SK-N-SH (cell line): ENCODE results near the gene AGPAT3. TPM values are rescaled to one million over a fixed set of nuclear protein-coding genes. Genes with fewer than 3 reads are reported as not detected.

ENCODE experiments used
- CTCF ChIA-PET: fragments of 300-600, 350-600 bp; formaldehyde crosslinking; extraction: SDS; loops from one replicate; lab custom pipeline; 2021; lab: Yijun Ruan, JAX
- POLR2A ChIA-PET: fragments of 350-600 bp; sonication (Branson Sonifier 250); formaldehyde crosslinking; extraction: SDS; loops from one replicate; lab custom pipeline; 2020; ENCODE audit warnings: antibody characterized with exemption, inconsistent platforms; lab: Yijun Ruan, JAX
- DNase-seq: peaks from one replicate; pipeline ENCODE4 v3.0.0; 2012
- H2AFZ ChIP-seq: fragments of 200-600 bp; sonication (generic); 2 replicates; pipeline ENCODE4 v1.8.1; 2016; ENCODE audit warnings: antibody characterized with exemption, mild to moderate bottlenecking, low read depth
- H3F3A ChIP-seq: fragments of 200-600 bp; sonication (generic); replicated peaks from 2 replicates; pipeline ENCODE3; 2016; ENCODE audit warnings: antibody characterized with exemption, mild to moderate bottlenecking; ENCODE audit not compliant: insufficient read depth
- H3K27ac ChIP-seq, 2 experiments: fragments of 200-500 bp in 1 of 2; fragments of 200-600 bp in 1 of 2; sonication (Bioruptor generic) in 1 of 2; sonication (generic), shearing (Covaris generic) in 1 of 2; 2 replicates each; pipeline versions ENCODE4 v1.5.1 to v1.6.1; 2014 to 2016; ENCODE audit warnings: low read depth in 2 of 2, inconsistent platforms in 1 of 2, low read length in 1 of 2, mild to moderate bottlenecking in 1 of 2, mixed read lengths in 1 of 2
- H3K27me3 ChIP-seq: fragments of 200-600 bp; sonication (generic), shearing (Covaris generic); 2 replicates; pipeline ENCODE4 v1.6.1; 2016; ENCODE audit warnings: mixed run types; ENCODE audit not compliant: insufficient read depth
- H3K36me3 ChIP-seq, 2 experiments: fragments of 200-500 bp in 1 of 2; fragments of 200-600 bp in 1 of 2; sonication (Bioruptor generic) in 1 of 2; sonication (generic) in 1 of 2; replicated peaks in 1 of 2; 2 replicates each; pipeline versions ENCODE3 to v1.5.1; 2014 to 2016; ENCODE audit warnings: low read length in 1 of 2, mild to moderate bottlenecking in 1 of 2; ENCODE audit not compliant: insufficient read depth in 2 of 2, control insufficient read depth in 1 of 2
- H3K4me1 ChIP-seq, 2 experiments: fragments of 200-500 bp in 1 of 2; fragments of 200-600 bp in 1 of 2; sonication (Bioruptor generic) in 1 of 2; sonication (generic), shearing (Covaris generic) in 1 of 2; 2 replicates each; pipeline versions ENCODE4 v1.5.1 to v1.6.1; 2014 to 2016; ENCODE audit warnings: low read depth in 1 of 2, low read length in 1 of 2, mixed run types in 1 of 2; ENCODE audit not compliant: insufficient read depth in 2 of 2, control insufficient read depth in 1 of 2
- H3K4me2 ChIP-seq: fragments of 200-600 bp; sonication (generic), shearing (Covaris generic); 2 replicates; pipeline ENCODE4 v1.6.1; 2017; ENCODE audit warnings: mixed run types
- H3K4me3 ChIP-seq, 2 experiments: fragments of 200-500 bp in 1 of 2; fragments of 200-600 bp in 1 of 2; sonication (Bioruptor generic) in 1 of 2; sonication (generic), shearing (Covaris generic) in 1 of 2; 2 replicates each; pipeline versions ENCODE4 v1.5.1 to v1.8.1; 2014 to 2016; ENCODE audit warnings: low read depth in 2 of 2, inconsistent platforms in 1 of 2, low read length in 1 of 2, mild to moderate bottlenecking in 1 of 2, mixed read lengths in 1 of 2, moderate library complexity in 1 of 2
- H3K79me2 ChIP-seq: fragments of 200-600 bp; sonication (generic); 2 replicates; pipeline ENCODE4 v1.8.1; 2017; ENCODE audit warnings: mild to moderate bottlenecking; ENCODE audit not compliant: insufficient read depth
- H3K9ac ChIP-seq: fragments of 200-600 bp; sonication (generic); 2 replicates; pipeline ENCODE4 v1.6.1; 2017; ENCODE audit warnings: mixed run types
- H3K9me2 ChIP-seq: fragments of 200-600 bp; sonication (generic); 2 replicates; pipeline ENCODE4 v1.6.1; 2017; ENCODE audit warnings: mixed run types
- H3K9me3 ChIP-seq: fragments of 200-600 bp; sonication (generic); 2 replicates; pipeline ENCODE4 v1.6.1; 2017; ENCODE audit warnings: mixed run types, mild to moderate bottlenecking, moderate library complexity
- H4K20me1 ChIP-seq: fragments of 200-600 bp; sonication (generic); 2 replicates; pipeline ENCODE4 v1.6.1; 2017; ENCODE audit warnings: mild to moderate bottlenecking, mixed run types; ENCODE audit not compliant: insufficient read depth
- GABPA ChIP-seq: IDR thresholded peaks from 2 replicates; pipeline ENCODE4 v1.4.0; 2012; ENCODE audit warnings: low read depth, mild to moderate bottlenecking
- MEF2A ChIP-seq: IDR thresholded peaks from 2 replicates; pipeline ENCODE4 v1.4.0; 2012; ENCODE audit warnings: low read depth, borderline replicate concordance
- NFIC ChIP-seq: IDR thresholded peaks from 2 replicates; pipeline ENCODE4 v1.4.0; 2012; ENCODE audit warnings: borderline replicate concordance
- NRF1 ChIP-seq: IDR thresholded peaks from 2 replicates; pipeline ENCODE4 v1.6.1; 2012; ENCODE audit warnings: low read depth, mild to moderate bottlenecking, low read length
- RAD21 ChIP-seq: IDR thresholded peaks from 2 replicates; pipeline ENCODE4 v1.6.1; 2012; ENCODE audit warnings: mild to moderate bottlenecking, low read length
- RCOR1 ChIP-seq: fragments of 150-350 bp; IDR thresholded peaks from 2 replicates; pipeline ENCODE4 v1.6.1; 2017; ENCODE audit warnings: antibody characterized with exemption, low read length
- RFX5 ChIP-seq: IDR thresholded peaks from 2 replicates; pipeline ENCODE4 v1.6.1; 2012; ENCODE audit warnings: mild to moderate bottlenecking, improper control_type of control experiment, low read length
- RXRA ChIP-seq: IDR thresholded peaks from 2 replicates; pipeline ENCODE4 v1.4.0; 2012; ENCODE audit warnings: low read depth, mild to moderate bottlenecking, borderline replicate concordance
- SIN3A ChIP-seq: IDR thresholded peaks from 2 replicates; pipeline ENCODE4 v1.6.1; 2012; ENCODE audit warnings: low read depth, mild to moderate bottlenecking, low read length, moderate library complexity, borderline replicate concordance
- SMC3 ChIP-seq: IDR thresholded peaks from 2 replicates; pipeline ENCODE4 v1.6.1; 2012; ENCODE audit warnings: low read depth, low read length, improper control_type of control experiment
- TAF1 ChIP-seq: IDR thresholded peaks from 2 replicates; pipeline ENCODE4 v1.6.1; 2012; ENCODE audit warnings: low read depth, mild to moderate bottlenecking, low read length, moderate library complexity, borderline replicate concordance
- YY1 ChIP-seq: IDR thresholded peaks from 2 replicates; pipeline ENCODE4 v1.4.0; 2012; ENCODE audit warnings: low read depth, mild to moderate bottlenecking
- WGBS: methylation state at CpG from one replicate; pipeline ENCODE4 v1.1.6; 2017; ENCODE audit warnings: low lambda C conversion rate; 5-methylcytosine and 5-hydroxymethylcytosine counted together
- polyA plus RNA-seq, 3 experiments: library from polyadenylated mRNA; depleted of rRNA; stranded (reverse); fragments of >200 nt; gene quantifications; 2 replicates each; pipeline ENCODE4 v1.2.3, GENCODE V29; 2012
- TF ChIP-seq, protein P1 (sequence below): IDR thresholded peaks from 2 replicates; pipeline ENCODE4; 2012
- TF ChIP-seq, protein P2 (sequence below): IDR thresholded peaks from 2 replicates; pipeline ENCODE4 v1.4.0; 2012; ENCODE audit warnings: low read depth, borderline replicate concordance

The AGPAT3 gene
- polyA plus RNA-seq, 1 of the 3 experiments (the other 2 are of a cell fraction) = 35.3 TPM

DNA sequence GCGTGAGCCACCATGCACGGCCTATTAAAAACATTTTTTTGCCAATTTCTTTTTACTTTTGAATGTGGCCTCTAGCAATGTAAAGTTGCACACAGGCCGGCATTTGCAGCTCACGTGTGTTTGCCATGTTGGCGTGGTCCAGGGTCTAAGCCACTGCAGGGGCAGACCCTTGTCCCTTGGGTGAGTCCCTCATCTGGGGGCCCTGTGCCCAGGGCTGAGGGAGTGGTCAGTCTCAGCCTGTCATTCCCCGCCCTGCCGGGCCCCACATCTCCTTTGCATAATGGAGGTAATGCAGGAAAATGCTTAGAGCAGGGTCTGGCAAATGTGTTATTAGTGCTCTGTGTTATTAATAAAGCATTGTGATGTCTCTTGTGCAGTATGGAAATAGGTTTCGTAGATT, 16.9 kb downstream of the AGPAT3 start:
- Histone ChIP-seq H3K27me3 (no peaks in the 10 kb centered on the region), H3F3A (no peaks in the 10 kb centered on the region), H3K4me2 (no peak overlapping the region), H4K20me1 (peaks cover 89% of the 10 kb centered on the region), H3K9ac (no peak overlapping the region), H3K4me1 (peaks cover 0 to 27% of the 10 kb centered on the region in 2 experiments; a peak in 1 of 4 replicates), H3K9me3 (no peaks in the 10 kb centered on the region), H3K27ac (no peak overlapping the region), H3K9me2 (no peaks in the 10 kb centered on the region), H3K4me3 (no peak overlapping the region), H2AFZ (no peak overlapping the region), H3K36me3 (no peaks in the 10 kb centered on the region), H3K79me2 (peaks cover 73% of the 10 kb centered on the region)
- CTCF ChIA-PET = no interaction called here
- WGBS = 96% methylated on average over 8 of the region's 8 CpGs
- POLR2A ChIA-PET = no interaction called here
- no peak for DNase-seq
- TF ChIP-seq RCOR1 (no peak), RFX5 (no peak), RXRA (no peak), TAF1 (no peak), RAD21 (no peak), SMC3 (no peak), NFIC (no peak), MEF2A (no peak), SIN3A (no peak), NRF1 (no peak), GABPA (no peak)
- TF ChIP-seq, protein P1, sequence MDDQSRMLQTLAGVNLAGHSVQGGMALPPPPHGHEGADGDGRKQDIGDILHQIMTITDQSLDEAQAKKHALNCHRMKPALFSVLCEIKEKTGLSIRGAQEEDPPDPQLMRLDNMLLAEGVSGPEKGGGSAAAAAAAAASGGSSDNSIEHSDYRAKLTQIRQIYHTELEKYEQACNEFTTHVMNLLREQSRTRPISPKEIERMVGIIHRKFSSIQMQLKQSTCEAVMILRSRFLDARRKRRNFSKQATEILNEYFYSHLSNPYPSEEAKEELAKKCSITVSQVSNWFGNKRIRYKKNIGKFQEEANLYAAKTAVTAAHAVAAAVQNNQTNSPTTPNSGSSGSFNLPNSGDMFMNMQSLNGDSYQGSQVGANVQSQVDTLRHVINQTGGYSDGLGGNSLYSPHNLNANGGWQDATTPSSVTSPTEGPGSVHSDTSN = no peak
- TF ChIP-seq, protein P2, sequence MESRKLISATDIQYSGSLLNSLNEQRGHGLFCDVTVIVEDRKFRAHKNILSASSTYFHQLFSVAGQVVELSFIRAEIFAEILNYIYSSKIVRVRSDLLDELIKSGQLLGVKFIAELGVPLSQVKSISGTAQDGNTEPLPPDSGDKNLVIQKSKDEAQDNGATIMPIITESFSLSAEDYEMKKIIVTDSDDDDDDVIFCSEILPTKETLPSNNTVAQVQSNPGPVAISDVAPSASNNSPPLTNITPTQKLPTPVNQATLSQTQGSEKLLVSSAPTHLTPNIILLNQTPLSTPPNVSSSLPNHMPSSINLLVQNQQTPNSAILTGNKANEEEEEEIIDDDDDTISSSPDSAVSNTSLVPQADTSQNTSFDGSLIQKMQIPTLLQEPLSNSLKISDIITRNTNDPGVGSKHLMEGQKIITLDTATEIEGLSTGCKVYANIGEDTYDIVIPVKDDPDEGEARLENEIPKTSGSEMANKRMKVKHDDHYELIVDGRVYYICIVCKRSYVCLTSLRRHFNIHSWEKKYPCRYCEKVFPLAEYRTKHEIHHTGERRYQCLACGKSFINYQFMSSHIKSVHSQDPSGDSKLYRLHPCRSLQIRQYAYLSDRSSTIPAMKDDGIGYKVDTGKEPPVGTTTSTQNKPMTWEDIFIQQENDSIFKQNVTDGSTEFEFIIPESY = no peak

DNA sequence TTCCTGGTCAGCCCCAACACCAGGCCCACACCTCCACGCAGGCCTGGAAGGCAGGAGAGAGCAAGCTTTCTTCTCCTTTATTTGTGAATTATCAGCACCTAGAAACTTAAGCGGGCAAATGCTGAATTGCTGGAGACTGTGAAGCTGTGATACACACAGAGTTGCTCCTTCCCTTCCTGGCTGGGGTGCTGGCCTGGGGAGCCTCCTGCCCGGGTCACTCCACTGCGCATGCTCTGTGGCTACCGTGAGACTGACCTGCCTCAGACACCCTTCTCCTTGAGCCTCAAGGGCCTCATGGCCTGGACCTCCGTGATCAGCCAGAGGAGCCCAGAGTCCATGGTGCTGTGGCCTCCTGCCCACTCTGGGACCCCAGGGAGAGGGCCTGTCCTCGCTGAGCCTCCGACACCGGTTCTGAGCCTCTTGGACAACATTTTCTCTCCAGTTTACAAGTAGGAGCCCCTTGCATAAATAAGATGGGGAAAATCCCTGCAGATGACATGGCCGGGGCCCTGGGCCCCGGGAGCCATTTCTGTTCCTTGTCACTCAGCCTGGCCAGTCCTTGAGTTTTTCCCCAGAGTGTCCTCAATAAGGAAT, 18.0 kb downstream of the AGPAT3 start:
- no peaks in the 10 kb centered on the region for H3K9me2 ChIP-seq
- no peaks in the 10 kb centered on the region for H3K36me3 ChIP-seq
- H3K4me2 ChIP-seq = no peak overlapping the region
- TF ChIP-seq YY1 = no peak
- no peak for TF ChIP-seq MEF2A
- TF ChIP-seq, all 33 proteins: peak for 0
- 98% methylated on average over 6 of the region's 11 CpGs for WGBS
- H3K27me3 ChIP-seq = no peaks in the 10 kb centered on the region
- no peak overlapping the region for H3K9ac ChIP-seq
- DNase-seq = no peak
- no peaks in the 10 kb centered on the region for H3K9me3 ChIP-seq
- H3K27ac ChIP-seq = no peak overlapping the region
- no peak overlapping the region for H3K4me3 ChIP-seq
- H3F3A ChIP-seq = no peaks in the 10 kb centered on the region
- peaks cover 85% of the 10 kb centered on the region for H4K20me1 ChIP-seq
- POLR2A ChIA-PET = no interaction called here
- no peak overlapping the region for H2AFZ ChIP-seq
- H3K79me2 ChIP-seq = peaks cover 80% of the 10 kb centered on the region
- peaks cover 0 to 27% of the 10 kb centered on the region in 2 experiments; a peak in 1 of 4 replicates for H3K4me1 ChIP-seq
- CTCF ChIA-PET = no interaction called here
